GM23338 (cell line): ENCODE measurements around the gene MYBPC2. TPM values are rescaled to one million over a fixed set of nuclear protein-coding genes. Genes with fewer than 3 reads are reported as not detected.

Experiments used
- ATAC-seq: fragments of 200-7000 bp; cut with Tn5 transposase; 3 replicates; pipeline ENCODE4 v1.9.1; 2020
- DNase-seq: peaks from one replicate; pipeline ENCODE4 v3.0.0-alpha.2; 2015; ENCODE audit warnings: low spot score
- H2AFZ ChIP-seq: fragments of 200-600 bp; sonication (generic); 2 replicates; pipeline ENCODE4 v1.8.0; 2016; ENCODE audit warnings: antibody characterized with exemption, mild to moderate bottlenecking, moderate library complexity
- H3F3A ChIP-seq: fragments of 200-600 bp; sonication (generic); replicated peaks from 2 replicates; pipeline ENCODE4 v1.8.0; 2017; ENCODE audit warnings: antibody characterized with exemption, mixed run types, low read depth
- H3K27ac ChIP-seq: fragments of 200-600 bp; sonication (generic); 2 replicates; pipeline ENCODE4 v1.6.1; 2016; ENCODE audit warnings: low read depth
- H3K27me3 ChIP-seq: fragments of 200-600 bp; sonication (generic); 2 replicates; pipeline ENCODE4 v1.8.0; 2016; ENCODE audit warnings: mild to moderate bottlenecking, mixed run types, moderate library complexity; ENCODE audit not compliant: insufficient read depth
- H3K36me3 ChIP-seq: fragments of 200-600 bp; sonication (generic); 2 replicates; pipeline ENCODE4 v1.8.0; 2016; ENCODE audit warnings: mild to moderate bottlenecking; ENCODE audit not compliant: insufficient read depth
- H3K4me1 ChIP-seq: fragments of 200-600 bp; sonication (generic); 2 replicates; pipeline ENCODE4 v1.8.0; 2016; ENCODE audit warnings: mild to moderate bottlenecking, moderate library complexity; ENCODE audit not compliant: insufficient read depth
- H3K4me2 ChIP-seq: fragments of 200-600 bp; sonication (generic); 2 replicates; pipeline ENCODE4 v1.7.1; 2017; ENCODE audit warnings: mixed run types
- H3K4me3 ChIP-seq: fragments of 200-600 bp; sonication (generic); 2 replicates; pipeline ENCODE4 v1.6.1; 2016; ENCODE audit warnings: mixed run types
- H3K79me2 ChIP-seq: fragments of 200-600 bp; sonication (generic); replicated peaks from 2 replicates; pipeline ENCODE4 v1.8.0; 2017; ENCODE audit warnings: mild to moderate bottlenecking; ENCODE audit not compliant: insufficient read depth
- H3K9me2 ChIP-seq: fragments of 200-600 bp; sonication (generic); 2 replicates; pipeline ENCODE4 v1.8.0; 2017; ENCODE audit not compliant: insufficient read depth
- H4K20me1 ChIP-seq: fragments of 200-600 bp; sonication (generic); replicated peaks from 2 replicates; pipeline ENCODE4 v1.8.0; 2017; ENCODE audit warnings: mild to moderate bottlenecking; ENCODE audit not compliant: insufficient read depth
- H3K27ac Mint-ChIP-seq: 2 replicates; pipeline ENCODE4 v1.8.0; 2020; ENCODE audit warnings: inconsistent platforms, mild to moderate bottlenecking, moderate library complexity, mixed read lengths
- H3K27me3 Mint-ChIP-seq: 3 replicates; pipeline ENCODE4 v1.8.0; 2022; ENCODE audit warnings: low read depth, mild to moderate bottlenecking, moderate library complexity, mixed read lengths, inconsistent platforms; ENCODE audit not compliant: insufficient read depth, poor library complexity
- H3K36me3 Mint-ChIP-seq: 3 replicates; pipeline ENCODE4 v1.8.0; 2021; ENCODE audit warnings: low read depth, mild to moderate bottlenecking, inconsistent platforms, moderate library complexity, mixed read lengths
- H3K4me1 Mint-ChIP-seq: 3 replicates; pipeline ENCODE4 v1.8.0; 2020; ENCODE audit warnings: mild to moderate bottlenecking, inconsistent platforms, mixed read lengths
- H3K4me3 Mint-ChIP-seq: 3 replicates; pipeline ENCODE4 v1.8.0; 2021; ENCODE audit warnings: moderate library complexity, mild to moderate bottlenecking, inconsistent platforms, mixed read lengths
- H3K9me3 Mint-ChIP-seq: 3 replicates; pipeline ENCODE4 v1.8.0; 2020; ENCODE audit warnings: moderate library complexity, mild to moderate bottlenecking, inconsistent platforms, mixed read lengths
- CREB1 ChIP-seq: fragments of 250-450 bp; sonication (Bioruptor Pico); IDR thresholded peaks from 2 replicates; pipeline ENCODE4 v1.5.0; 2020; ENCODE audit warnings: low read depth, mild to moderate bottlenecking, moderate library complexity
- EZH2 ChIP-seq: fragments of 200-600 bp; sonication (generic); IDR thresholded peaks from one replicate; pipeline ENCODE4 v1.8.0; 2017; ENCODE audit warnings: antibody characterized with exemption, mild to moderate bottlenecking, low read depth; ENCODE audit not compliant: unreplicated experiment
- EZH2phosphoT487 ChIP-seq: fragments of 200-600 bp; sonication (generic); IDR thresholded peaks from one replicate; pipeline ENCODE4 v1.8.1; 2018; ENCODE audit warnings: antibody characterized with exemption; ENCODE audit not compliant: unreplicated experiment
- JUNB ChIP-seq: IDR thresholded peaks from one replicate; pipeline ENCODE4 v1.6.1; 2016; ENCODE audit warnings: antibody characterized with exemption; ENCODE audit not compliant: unreplicated experiment
- NANOG ChIP-seq: IDR thresholded peaks from 2 replicates; pipeline ENCODE4 v1.6.1; 2016; ENCODE audit warnings: antibody characterized with exemption, borderline replicate concordance
- POLR2AphosphoS5 ChIP-seq: IDR thresholded peaks from 2 replicates; pipeline ENCODE4 v1.6.1; 2016; ENCODE audit warnings: antibody characterized with exemption, low read depth
- REST ChIP-seq: IDR thresholded peaks from one replicate; pipeline ENCODE4 v1.6.1; 2018; ENCODE audit warnings: antibody characterized with exemption; ENCODE audit not compliant: unreplicated experiment
- ZNF114 ChIP-seq: fragments of 250-450 bp; sonication (Bioruptor Pico); IDR thresholded peaks from 2 replicates; pipeline ENCODE4 v1.5.0; 2020; ENCODE audit warnings: mild to moderate bottlenecking, moderate library complexity
- ZNF462 ChIP-seq: fragments of 250-450 bp; sonication (Bioruptor Pico); IDR thresholded peaks from 2 replicates; pipeline ENCODE4 v1.5.0; 2020; ENCODE audit warnings: mild to moderate bottlenecking, moderate library complexity
- polyA plus RNA-seq: library from polyadenylated mRNA; unstranded; fragments of >200 nt; fragmentation: Nextera tagmentation; extraction: Ambion mirVana; gene quantifications from 2 replicates; pipeline ENCODE4 v1.2.1, GENCODE V29; 2016
- total RNA-seq: library from RNA; depleted of rRNA; stranded (reverse); fragments of >200 nt; shearing (Covaris generic); gene quantifications from 2 replicates; pipeline ENCODE4 v1.2.3, GENCODE V29; 2014

Gene MYBPC2
- total and polyA plus RNA-seq, 2 experiments from 2014 or later: 4.2 to 5.9 TPM

GRCh38 chr19:50476907-50477238 lies 44.2 kb downstream of the MYBPC2 start (continued):
- no peak for TF ChIP-seq REST
- TF ChIP-seq EZH2phosphoT487: no peak
- TF ChIP-seq ZNF114 (CRISPR knock-in tag): no peak
- no peak for TF ChIP-seq EZH2
- TF ChIP-seq CREB1 (CRISPR knock-in tag): no peak

GRCh38 chr19:50477751-50478515 lies 45.2 kb downstream of the MYBPC2 start:
- no peak overlapping the region for H3K4me3 ChIP-seq
- H3F3A ChIP-seq: 0 out of 2 replicates have a peak, but pooled peaks cover 2% of the 10 kb centered on the region
- Mint-ChIP-seq H3K9me3 (peaks cover 92% of the 10 kb centered on the region), H3K27ac (no peak overlapping the region), H3K36me3 (peaks cover 36% of the 10 kb centered on the region), H3K4me1 (no peaks in the 10 kb centered on the region; the same call in 2 of the 3 replicates), H3K4me3 (no peak overlapping the region), H3K27me3 (peaks cover 8% of the 10 kb centered on the region)
- H3K79me2 ChIP-seq: peaks cover 25% of the 10 kb centered on the region
- H2AFZ ChIP-seq: no peak overlapping the region
- H3K27me3 ChIP-seq: no peaks in the 10 kb centered on the region
- H4K20me1 ChIP-seq: no peaks in the 10 kb centered on the region; the same call in 1 of the 2 replicates
- peaks cover 10% of the 10 kb centered on the region; the same call in 1 of the 2 replicates for H3K4me1 ChIP-seq
- no peak for ATAC-seq
- H3K36me3 ChIP-seq: peaks cover 3% of the 10 kb centered on the region; the same call in 1 of the 2 replicates
- H3K9me2 ChIP-seq: no peaks in the 10 kb centered on the region
- DNase-seq: no peak
- H3K27ac ChIP-seq: no peak overlapping the region
- peak overlapping the region; percentile 88; the same call in 1 of the 2 replicates for H3K4me2 ChIP-seq
- no peak for TF ChIP-seq EZH2
- no peak for TF ChIP-seq ZNF114 (CRISPR knock-in tag)
- no peak for TF ChIP-seq JUNB
- TF ChIP-seq POLR2AphosphoS5: no peak
- TF ChIP-seq REST: no peak
- TF ChIP-seq ZNF462 (CRISPR knock-in tag): no peak
- TF ChIP-seq NANOG: no peak
- TF ChIP-seq EZH2phosphoT487: no peak
